HG03558 (cell line): ENCODE data around the gene AXL.

Experiments
- ATAC-seq: cut with Tn5 transposase; IDR thresholded peaks from one replicate; pipeline ENCODE4 v1.9.1; 2021; ENCODE audit warnings: moderate number of reproducible peaks; ENCODE audit not compliant: unreplicated experiment; ENCODE audit errors: extremely low read depth

AXL gene

DNA sequence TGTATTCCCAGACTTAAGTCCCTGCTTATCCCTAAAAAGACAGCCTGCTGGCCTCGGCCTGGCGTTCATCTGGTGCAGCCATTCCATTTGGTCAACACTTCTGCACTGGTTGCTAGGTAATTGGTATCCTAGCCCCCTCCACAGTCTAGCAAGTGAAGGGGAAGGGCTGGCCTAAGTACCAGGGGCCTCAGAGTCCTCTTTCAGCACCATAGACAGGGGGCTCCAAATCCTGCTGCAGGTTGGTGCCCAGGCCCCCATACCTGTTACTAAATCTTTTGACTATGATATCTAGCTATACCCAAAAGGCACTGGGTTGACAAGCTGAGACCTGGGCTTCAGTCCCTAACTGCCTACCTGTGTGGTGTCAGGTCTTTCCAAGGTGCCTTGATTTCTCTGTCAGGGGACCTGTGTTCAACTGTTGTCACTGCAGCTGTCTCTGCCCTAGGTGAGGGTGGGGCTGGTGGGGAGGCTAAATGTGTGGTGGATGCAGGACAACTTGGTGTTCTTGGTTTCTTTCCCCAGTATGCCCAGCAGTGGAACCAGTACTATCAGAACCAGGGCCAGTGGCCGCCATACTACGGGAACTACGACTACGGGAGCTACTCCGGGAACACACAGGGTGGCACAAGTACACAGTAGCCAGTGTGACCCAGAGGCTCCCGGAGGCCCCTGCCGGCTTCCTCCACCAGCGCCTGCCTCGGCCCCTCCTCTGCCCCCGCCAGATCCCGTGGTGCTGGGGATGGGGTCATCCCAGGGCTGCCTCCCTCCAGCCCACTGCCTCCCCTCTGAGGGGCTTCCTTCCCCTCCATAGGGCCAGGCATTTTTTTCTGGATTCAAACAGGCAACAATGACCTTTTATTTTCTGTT is 87.1 kb downstream of the AXL start:
- ATAC-seq: no peak

DNA sequence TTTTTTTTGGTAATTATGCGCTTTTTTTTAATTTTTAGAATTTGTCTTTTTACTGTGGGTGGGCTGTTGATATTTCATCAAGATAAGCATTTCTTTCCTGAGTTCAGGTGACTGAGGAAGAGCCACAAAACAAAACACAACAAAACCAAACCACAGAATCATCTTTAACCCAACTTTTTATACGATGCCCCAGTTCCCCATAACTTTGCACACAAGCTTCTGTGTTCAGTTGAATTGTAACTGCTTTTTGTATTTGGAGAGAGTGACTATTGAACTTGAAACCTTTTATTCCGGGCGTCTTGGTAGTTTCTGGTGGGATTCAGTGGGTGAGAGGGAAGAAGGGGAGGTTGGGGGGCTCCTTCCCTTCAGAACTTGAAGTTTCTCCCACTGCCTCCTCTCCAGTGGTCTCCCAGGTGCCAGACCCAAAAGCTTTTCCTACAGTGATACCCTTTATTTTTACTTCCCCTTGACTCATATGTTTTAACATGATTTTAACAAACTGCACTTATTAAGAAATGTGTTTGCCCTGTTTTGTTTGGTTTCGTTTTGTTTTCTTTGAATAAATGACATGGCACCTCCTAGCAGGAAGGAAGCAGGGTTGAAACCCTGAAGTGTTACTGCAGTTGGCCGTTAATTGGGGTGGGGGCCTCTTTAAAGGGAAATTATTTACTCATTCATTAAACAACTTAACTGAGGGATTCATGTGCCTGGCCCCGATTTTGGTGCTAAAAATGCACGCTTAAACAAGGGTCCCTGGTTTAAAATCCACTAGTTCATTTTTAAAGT is 88.3 kb downstream of the AXL start:
- no peak for ATAC-seq

DNA sequence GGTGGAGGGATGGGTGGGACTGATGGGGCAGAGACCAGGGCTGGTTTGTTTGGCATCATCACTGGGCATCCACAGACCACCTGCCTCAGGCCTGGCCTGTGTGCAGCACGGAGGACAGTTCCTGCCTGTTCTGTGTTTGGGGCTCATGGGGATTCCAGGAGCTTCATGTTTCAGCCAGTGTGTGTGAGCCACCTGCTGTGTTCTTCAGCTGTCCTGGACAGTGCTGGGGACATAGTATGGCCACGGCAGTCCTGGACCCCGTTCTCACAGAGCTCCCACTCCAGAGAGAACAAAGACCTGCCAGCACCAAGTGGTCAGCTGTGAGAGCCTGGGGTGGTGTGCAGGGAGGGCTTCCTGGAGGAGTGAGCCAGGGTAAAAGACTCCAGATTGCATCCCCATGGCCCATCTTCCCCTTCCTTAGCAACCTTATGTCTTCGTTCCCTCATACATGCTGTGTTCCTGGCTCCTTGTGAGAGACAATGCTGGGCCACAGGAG is 89.0 kb downstream of the AXL start:
- no peak for ATAC-seq

- ATAC-seq: no peak
Observed at GRCh38 chr19:41308450-41309179, 89.6 kb downstream of the AXL start.

- no peak for ATAC-seq
Observed at GRCh38 chr19:41309180-41310032, 90.4 kb downstream of the AXL start.

- no peak for ATAC-seq
Observed at GRCh38 chr19:41310033-41310831, 91.2 kb downstream of the AXL start, which contains the start of gene CCDC97. Gene CCDC97 (plus strand): TSS chr19:41310172. CDS start chr19:41310311, 139 bp downstream.

- ATAC-seq: no peak
Observed at GRCh38 chr19:41311072-41311471, 92.0 kb downstream of the AXL start.
